HG02642 (cell line): ENCODE results near the gene SLCO4C1.
A peak's percentile ranks its signal among the peaks of the same experiment; 100 is the strongest.
"Not testable (repeated sequence)": the region's sequence is repeated elsewhere in the genome, so short reads cannot be mapped to it uniquely, and the experiment has no call there.

ENCODE experiments used
- ATAC-seq: cut with Tn5 transposase; IDR thresholded peaks from one replicate; pipeline ENCODE4 v1.9.1; 2021; ENCODE audit warnings: mild to moderate bottlenecking; ENCODE audit not compliant: unreplicated experiment, poor library complexity

The SLCO4C1 gene

GRCh38 chr5:102296178-102296817 lies at the start of gene SLCO4C1:
Gene SLCO4C1, minus strand, starts transcription at chr5:102296284. Its CDS starts 22 bp downstream, at chr5:102296262.
- ATAC-seq: peak; percentile 98

- no peak for ATAC-seq
Observed at GRCh38 chr5:102341681-102342288, 45.7 kb upstream of the SLCO4C1 start.

- ATAC-seq: no peak
Observed at GRCh38 chr5:102324714-102325113, 28.6 kb upstream of the SLCO4C1 start.

DNA sequence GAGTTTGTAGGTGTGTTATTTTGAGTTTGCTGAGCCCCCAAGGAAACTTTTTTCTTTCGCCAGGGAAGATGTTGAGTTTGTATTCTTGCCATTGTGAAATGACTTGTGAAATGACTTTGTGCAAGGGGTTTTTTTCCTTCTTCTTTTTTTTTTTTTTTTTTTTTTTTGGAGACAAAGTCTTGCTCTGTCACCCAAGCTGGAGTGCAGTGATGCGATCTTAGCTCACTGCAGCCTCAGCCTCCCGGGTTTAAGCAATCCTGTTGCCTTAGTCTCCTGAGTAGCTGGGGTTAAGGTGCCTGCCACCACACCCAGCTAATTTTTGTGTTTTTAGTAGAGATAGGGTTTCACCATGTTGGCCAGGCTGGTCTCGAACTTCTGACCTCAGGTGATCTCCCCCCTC lies 22.7 kb upstream of the SLCO4C1 start:
- ATAC-seq: not testable (repeated sequence)

DNA sequence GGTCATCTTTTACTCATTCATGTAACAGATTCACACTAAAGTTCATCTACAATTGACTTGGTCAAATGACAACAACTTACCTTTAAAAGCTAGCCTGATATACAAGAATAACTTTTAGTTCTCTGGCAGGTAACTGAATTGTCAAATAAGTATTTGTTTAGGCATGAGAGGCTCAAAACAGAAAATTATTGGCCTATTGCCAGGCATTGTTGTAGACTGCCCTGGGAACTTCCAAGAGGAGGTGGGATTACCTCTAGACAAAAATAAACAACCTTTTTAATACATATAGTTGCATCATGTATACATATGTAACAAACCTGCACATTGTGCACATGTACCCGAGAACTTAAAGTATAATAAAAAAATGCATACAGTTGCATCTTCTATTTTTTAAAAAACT lies 18.2 kb upstream of the SLCO4C1 start:
- ATAC-seq: no peak

DNA sequence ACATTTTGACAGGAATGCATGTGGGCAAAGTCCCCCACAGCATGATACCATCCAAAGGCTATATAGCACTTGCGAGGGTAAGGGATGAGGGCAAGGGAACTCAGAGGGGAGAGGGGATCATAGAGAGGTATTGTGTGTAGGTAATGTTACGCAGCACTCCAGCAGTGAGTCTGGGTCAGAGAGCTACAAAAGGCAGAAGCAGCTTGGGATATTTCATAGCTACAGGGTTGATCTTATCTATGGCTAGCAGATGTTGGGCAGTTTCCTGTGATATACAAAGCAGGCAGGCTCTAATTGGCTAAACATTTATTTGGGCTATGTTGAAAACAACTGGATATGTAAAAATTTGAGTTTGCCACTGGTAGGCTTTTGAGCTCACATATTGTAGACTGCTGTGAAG lies 17.8 kb upstream of the SLCO4C1 start:
- no peak for ATAC-seq

- no peak for ATAC-seq
Observed at GRCh38 chr5:102312586-102313370, 16.7 kb upstream of the SLCO4C1 start.

GRCh38 chr5:102309586-102309985 lies 13.5 kb upstream of the SLCO4C1 start:
- ATAC-seq: no peak

- ATAC-seq: no peak
Observed at GRCh38 chr5:102307232-102307631, 11.1 kb upstream of the SLCO4C1 start.

DNA sequence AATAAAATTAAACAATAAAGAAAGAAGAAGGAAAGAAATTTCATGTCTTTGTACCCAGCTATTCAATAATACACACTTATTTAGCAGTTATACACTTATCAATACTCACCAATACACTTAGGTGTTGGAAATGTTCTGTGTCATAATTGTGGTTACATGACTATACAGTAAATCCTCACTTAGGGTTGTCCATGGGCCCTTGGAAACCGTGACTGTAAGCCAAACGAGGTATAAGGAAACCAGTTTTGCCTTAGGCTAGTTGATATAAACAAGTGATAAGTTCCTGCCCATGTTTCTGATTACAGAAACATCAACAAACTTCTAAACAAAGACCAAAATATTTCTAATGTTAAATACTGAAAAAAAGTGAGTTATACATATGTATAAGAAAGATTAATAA lies 10.0 kb upstream of the SLCO4C1 start:
- ATAC-seq: no peak

GRCh38 chr5:102295534-102296177 lies 428 bp downstream of the SLCO4C1 start:
- peak; percentile 5 for ATAC-seq

DNA sequence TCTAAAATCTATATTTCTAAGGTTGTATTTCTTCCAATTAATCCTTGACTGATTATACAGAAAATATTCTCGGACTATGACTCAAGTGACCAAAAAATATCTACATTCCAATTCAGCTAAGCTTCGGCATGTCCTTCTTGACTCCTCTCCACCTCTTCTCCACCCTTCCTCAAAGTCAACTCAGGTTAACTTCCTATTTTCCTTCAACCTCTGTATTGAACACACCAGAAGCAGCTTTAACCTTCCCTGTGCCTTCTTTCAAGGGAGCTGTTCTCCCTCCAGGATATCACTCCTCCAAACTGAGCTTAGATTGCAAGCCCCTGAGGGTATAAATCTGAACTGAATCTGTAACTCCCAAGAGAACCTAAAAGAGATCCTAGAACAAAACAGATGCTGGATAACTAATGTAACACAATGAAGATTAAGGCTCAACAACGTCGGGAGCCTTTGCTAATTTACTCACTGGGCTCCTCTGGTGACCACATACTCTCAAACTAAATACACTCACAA lies 1.1 kb downstream of the SLCO4C1 start:
- ATAC-seq: no peak

DNA sequence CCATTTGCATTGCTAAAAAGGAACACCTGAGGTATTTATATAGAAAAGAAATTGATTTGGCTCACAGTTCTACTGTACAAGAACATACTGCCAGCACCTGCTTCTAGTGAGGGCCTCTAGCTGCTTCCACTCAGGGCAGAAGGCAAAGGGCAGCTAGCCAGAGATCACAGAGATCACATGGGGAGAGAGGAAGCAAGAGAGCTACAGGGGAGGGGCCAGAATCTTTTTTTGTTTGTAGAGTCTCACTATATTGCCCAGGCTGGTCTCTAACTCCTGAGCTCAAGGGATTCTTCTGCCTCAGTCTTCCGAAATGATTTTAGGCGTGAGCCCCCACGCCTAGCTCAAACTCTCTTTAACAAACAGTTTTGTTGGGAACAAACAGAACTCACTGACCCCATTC lies 6.1 kb downstream of the SLCO4C1 start:
- no peak for ATAC-seq

DNA sequence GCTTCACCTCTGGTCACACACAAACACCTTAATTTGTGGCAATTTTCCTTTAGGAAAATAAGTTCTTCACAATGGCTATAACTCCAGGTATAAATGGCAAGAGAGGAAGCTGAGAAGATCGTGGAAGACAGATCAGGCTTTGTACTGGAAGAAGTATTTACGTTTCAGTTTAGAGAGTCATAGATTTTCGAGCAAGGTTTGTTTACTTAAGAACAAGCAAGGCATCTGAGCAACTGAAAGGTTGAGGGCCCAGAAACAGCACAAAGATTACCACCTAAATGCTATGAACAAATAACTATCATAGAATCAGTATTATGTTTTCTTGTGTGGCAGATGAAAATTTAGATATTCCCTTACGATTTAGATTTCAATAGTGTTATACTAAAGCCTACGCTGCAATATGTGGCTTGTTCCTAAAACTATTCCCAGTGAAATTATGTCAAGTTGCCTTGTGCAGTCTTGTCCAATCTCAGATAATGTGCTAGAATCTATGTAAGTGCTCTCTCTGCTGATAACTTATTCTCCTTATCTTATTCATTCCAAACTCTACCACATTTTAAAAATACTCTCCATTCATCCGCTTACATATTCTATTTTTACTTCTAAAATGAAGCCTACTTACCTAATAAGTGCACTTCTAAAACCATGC lies 6.7 kb downstream of the SLCO4C1 start:
- no peak for ATAC-seq

DNA sequence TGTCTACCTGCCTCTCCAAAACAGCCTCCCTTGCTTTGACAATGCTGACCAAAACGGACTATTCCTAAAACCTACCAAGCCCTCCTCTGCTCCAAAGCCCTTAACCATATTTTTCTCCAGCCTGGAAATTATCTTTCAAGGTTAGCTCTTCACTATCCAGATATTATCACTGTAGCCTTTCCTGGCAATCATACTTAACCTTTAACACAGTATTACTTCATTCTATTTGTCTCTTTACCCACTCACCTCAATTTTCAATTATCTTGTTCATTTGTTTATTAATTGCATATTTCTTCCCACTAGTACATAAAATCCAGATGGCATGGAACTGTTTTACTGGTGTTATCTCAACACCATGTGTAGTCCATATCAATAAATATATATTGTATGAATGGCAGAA lies 7.5 kb downstream of the SLCO4C1 start:
- no peak for ATAC-seq

- ATAC-seq: no peak
Observed at GRCh38 chr5:102286476-102286875, 9.6 kb downstream of the SLCO4C1 start.

- peak; percentile 39 for ATAC-seq
Observed at GRCh38 chr5:102283102-102283797, 12.8 kb downstream of the SLCO4C1 start.

GRCh38 chr5:102279711-102280110 lies 16.4 kb downstream of the SLCO4C1 start:
- ATAC-seq: no peak

DNA sequence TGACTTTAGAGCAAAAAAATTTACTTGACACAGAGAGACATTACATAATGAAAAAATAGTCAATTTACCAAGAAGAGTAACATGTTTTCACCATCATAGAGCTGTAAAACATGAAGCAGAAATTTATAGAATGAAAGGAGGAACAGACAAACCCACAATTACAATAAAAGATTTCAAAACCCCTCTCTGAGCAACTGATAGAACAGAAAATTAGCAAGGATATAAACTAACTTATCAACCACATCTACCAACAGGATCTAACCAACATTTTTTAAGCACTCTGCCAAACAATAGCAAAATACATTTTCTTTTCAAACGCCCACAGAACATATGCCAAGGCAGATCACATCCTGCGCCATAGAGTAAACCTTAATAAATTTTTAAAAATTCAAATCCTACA lies 17.9 kb downstream of the SLCO4C1 start:
- no peak for ATAC-seq

GRCh38 chr5:102277144-102277543 lies 18.9 kb downstream of the SLCO4C1 start:
- no peak for ATAC-seq
